ENCODE data around the gene NCAPH2.
A peak's percentile ranks its signal among the peaks of the same experiment; 100 is the strongest.
"Not testable (repeated sequence)": the region's sequence is repeated elsewhere in the genome, so short reads cannot be mapped to it uniquely, and the experiment has no call there.

NCAPH2 gene

GRCh38 chr22:50519151-50519550 is 11.1 kb downstream of the NCAPH2 start:
- DNase-seq (ENCODE audit: low spot score), result no peak

GRCh38 chr22:50520184-50520583 is 12.2 kb downstream of the NCAPH2 start:
- DNase-seq (ENCODE audit: low spot score), result not testable (repeated sequence)

- no peak for DNase-seq (ENCODE audit: low spot score)
Observed at GRCh38 chr22:50520826-50521453, 12.9 kb downstream of the NCAPH2 start.

GRCh38 chr22:50521710-50522109 is 13.7 kb downstream of the NCAPH2 start:
- no peak for DNase-seq (ENCODE audit: low spot score)

GRCh38 chr22:50522208-50522805 is 14.3 kb downstream of the NCAPH2 start:
- no peak for DNase-seq (ENCODE audit: low spot score)

GRCh38 chr22:50522806-50523438 is 14.9 kb downstream of the NCAPH2 start:
- no peak for DNase-seq (ENCODE audit: low spot score)

GRCh38 chr22:50523458-50523805 is 15.4 kb downstream of the NCAPH2 start:
- no peak for DNase-seq (ENCODE audit: low spot score)

GRCh38 chr22:50523806-50524675 is 16.0 kb downstream of the NCAPH2 start:
- no peak for DNase-seq (ENCODE audit: low spot score)

GRCh38 chr22:50524676-50525103 is 16.7 kb downstream of the NCAPH2 start:
- no peak for DNase-seq (ENCODE audit: low spot score)

GRCh38 chr22:50525104-50525857 is 17.3 kb downstream of the NCAPH2 start, which contains the start of gene SCO2:
SCO2 (minus strand) TSS chr22:50525598; CDS start chr22:50524411, 1,187 bp downstream.
- peak; percentile 96 for DNase-seq (ENCODE audit: low spot score)

- peak; percentile 69 for DNase-seq (ENCODE audit: low spot score)
Observed at GRCh38 chr22:50525858-50526107, 17.8 kb downstream of the NCAPH2 start.

GRCh38 chr22:50526108-50526833 is 18.2 kb downstream of the NCAPH2 start:
- no peak for DNase-seq (ENCODE audit: low spot score)

- no peak for DNase-seq (ENCODE audit: low spot score)
Observed at GRCh38 chr22:50526834-50527801, 19.1 kb downstream of the NCAPH2 start.

GRCh38 chr22:50527921-50528681 is 20.1 kb downstream of the NCAPH2 start:
- DNase-seq (ENCODE audit: low spot score), result no peak

- DNase-seq (ENCODE audit: low spot score), result no peak
Observed at GRCh38 chr22:50528682-50529415, 20.8 kb downstream of the NCAPH2 start.

GRCh38 chr22:50529416-50529896 is 21.4 kb downstream of the NCAPH2 start:
- no peak for DNase-seq (ENCODE audit: low spot score)

GRCh38 chr22:50529897-50530579 is 22.0 kb downstream of the NCAPH2 start, which contains the start of gene TYMP:
TYMP (minus strand) TSS chr22:50530012; CDS start chr22:50529709, 303 bp downstream.
- peak; percentile 80 for DNase-seq (ENCODE audit: low spot score)

- DNase-seq (ENCODE audit: low spot score), result peak; percentile 57
Observed at GRCh38 chr22:50530580-50530876, 22.5 kb downstream of the NCAPH2 start.

Measured in RKO (cell line).